SK-N-SH (cell line): ENCODE data around the gene PARD3.

Experiments used
- FOXJ3 ChIP-seq: sonication (generic); formaldehyde crosslinking; IDR thresholded peaks from 2 replicates; pipeline ENCODE4 v1.5.1; 2020; ENCODE audit warnings: mild to moderate bottlenecking, missing genetic modification reagents
- GABPA ChIP-seq: IDR thresholded peaks from 2 replicates; pipeline ENCODE4 v1.4.0; 2012; ENCODE audit warnings: low read depth, mild to moderate bottlenecking
- POLR2AphosphoS5 ChIP-seq: IDR thresholded peaks from 2 replicates; pipeline ENCODE4 v1.6.1; 2012; ENCODE audit warnings: low read depth, low read length
- TCF12 ChIP-seq: IDR thresholded peaks from 2 replicates; pipeline ENCODE4 v1.4.0; 2012
- YY1 ChIP-seq: IDR thresholded peaks from 2 replicates; pipeline ENCODE4 v1.4.0; 2012; ENCODE audit warnings: low read depth, mild to moderate bottlenecking
- TF ChIP-seq, protein P1 (sequence below): fragments of 200-600 bp; sonication (generic); IDR thresholded peaks from 2 replicates; pipeline ENCODE4 v1.6.1; 2017; ENCODE audit warnings: antibody characterized with exemption, mild to moderate bottlenecking, moderate library complexity

DNA sequence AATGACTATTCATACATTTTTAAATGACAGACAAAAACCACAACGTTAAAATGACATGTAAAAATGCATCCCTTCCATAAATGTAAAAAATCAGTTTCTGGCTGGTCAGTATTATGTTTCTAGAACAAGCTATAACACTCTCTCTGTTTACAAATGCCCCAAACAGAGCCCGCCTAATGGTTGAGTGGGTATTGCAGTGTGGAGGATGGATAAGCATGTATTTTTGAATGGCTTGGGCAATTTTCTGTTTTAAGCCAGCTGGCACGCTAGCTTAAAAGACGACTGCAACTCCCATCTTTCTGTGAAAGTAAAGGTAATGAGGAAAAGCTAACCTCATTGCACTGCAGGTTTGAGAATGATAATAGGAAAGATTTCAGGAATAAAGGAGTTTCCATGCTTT lies 430.7 kb downstream of the PARD3 start:
- TF ChIP-seq GABPA, result no peak
- TF ChIP-seq YY1, result no peak
- no peak for TF ChIP-seq TCF12
- TF ChIP-seq, protein P1, sequence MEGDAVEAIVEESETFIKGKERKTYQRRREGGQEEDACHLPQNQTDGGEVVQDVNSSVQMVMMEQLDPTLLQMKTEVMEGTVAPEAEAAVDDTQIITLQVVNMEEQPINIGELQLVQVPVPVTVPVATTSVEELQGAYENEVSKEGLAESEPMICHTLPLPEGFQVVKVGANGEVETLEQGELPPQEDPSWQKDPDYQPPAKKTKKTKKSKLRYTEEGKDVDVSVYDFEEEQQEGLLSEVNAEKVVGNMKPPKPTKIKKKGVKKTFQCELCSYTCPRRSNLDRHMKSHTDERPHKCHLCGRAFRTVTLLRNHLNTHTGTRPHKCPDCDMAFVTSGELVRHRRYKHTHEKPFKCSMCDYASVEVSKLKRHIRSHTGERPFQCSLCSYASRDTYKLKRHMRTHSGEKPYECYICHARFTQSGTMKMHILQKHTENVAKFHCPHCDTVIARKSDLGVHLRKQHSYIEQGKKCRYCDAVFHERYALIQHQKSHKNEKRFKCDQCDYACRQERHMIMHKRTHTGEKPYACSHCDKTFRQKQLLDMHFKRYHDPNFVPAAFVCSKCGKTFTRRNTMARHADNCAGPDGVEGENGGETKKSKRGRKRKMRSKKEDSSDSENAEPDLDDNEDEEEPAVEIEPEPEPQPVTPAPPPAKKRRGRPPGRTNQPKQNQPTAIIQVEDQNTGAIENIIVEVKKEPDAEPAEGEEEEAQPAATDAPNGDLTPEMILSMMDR, result no peak
- no peak for TF ChIP-seq FOXJ3 (CRISPR knock-in tag)
- no peak for TF ChIP-seq POLR2AphosphoS5
